Measurements from ENCODE around the gene DUS2. TPM values are rescaled to one million over a fixed set of nuclear protein-coding genes. Genes with fewer than 3 reads are reported as not detected.

The DUS2 gene
- total and polyA plus RNA-seq, 9 of the 15 experiments (the other 6 are each of a cell fraction or from before 2014, with no cell fraction given) = 5.8 to 22.5 (median 20.6) TPM

DNA sequence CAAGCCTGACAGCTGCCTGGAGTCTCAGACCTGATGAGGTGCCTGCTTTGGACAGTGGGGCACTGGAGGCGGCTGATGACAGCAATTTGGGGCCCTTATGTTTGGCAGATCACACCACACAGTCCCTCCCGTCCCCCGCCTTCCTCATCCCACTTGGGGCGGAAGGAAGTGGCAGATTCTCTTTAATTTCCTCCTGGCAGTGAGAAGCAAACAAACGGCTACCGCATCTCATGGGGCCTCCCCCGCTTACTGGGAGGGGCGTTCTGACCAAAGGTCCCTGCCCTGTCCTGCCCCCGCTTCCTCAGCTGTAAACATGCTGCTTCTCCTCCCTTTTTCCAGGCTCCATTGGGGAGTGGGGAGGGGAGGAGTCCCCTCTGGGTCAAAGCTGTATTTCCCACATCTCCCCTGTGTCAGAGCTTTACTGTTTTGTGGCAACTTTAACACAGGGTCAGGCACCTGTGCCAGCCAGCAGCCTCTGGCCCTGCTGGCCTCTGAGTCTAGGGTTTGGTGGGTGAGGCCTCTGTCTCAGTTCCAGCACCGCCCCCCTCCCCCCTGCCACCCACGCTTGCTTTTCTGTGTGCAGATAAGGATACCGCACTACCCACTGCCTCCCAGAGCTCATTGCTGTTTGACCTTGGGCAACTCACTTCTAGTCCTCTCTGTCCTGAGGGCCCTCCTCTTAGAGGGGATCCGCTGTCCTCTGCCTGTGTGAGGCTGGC lies 56.7 kb downstream of the DUS2 start (continued):
- TF ChIP-seq, protein P1, sequence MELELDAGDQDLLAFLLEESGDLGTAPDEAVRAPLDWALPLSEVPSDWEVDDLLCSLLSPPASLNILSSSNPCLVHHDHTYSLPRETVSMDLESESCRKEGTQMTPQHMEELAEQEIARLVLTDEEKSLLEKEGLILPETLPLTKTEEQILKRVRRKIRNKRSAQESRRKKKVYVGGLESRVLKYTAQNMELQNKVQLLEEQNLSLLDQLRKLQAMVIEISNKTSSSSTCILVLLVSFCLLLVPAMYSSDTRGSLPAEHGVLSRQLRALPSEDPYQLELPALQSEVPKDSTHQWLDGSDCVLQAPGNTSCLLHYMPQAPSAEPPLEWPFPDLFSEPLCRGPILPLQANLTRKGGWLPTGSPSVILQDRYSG (tag; conservative IDR thresholded peaks at IDR 0.05; ENCODE audit: low read depth) = peak; percentile 65
- TF ChIP-seq SIN3B (IDR thresholded peaks at IDR 0.05; ENCODE audit: low read depth) = no peak
- no peak for TF ChIP-seq SETDB1 (IDR thresholded peaks at IDR 0.05; ENCODE audit: low read length)
- no peak for TF ChIP-seq RFX1 (IDR thresholded peaks at IDR 0.05)
- TF ChIP-seq, protein P2, sequence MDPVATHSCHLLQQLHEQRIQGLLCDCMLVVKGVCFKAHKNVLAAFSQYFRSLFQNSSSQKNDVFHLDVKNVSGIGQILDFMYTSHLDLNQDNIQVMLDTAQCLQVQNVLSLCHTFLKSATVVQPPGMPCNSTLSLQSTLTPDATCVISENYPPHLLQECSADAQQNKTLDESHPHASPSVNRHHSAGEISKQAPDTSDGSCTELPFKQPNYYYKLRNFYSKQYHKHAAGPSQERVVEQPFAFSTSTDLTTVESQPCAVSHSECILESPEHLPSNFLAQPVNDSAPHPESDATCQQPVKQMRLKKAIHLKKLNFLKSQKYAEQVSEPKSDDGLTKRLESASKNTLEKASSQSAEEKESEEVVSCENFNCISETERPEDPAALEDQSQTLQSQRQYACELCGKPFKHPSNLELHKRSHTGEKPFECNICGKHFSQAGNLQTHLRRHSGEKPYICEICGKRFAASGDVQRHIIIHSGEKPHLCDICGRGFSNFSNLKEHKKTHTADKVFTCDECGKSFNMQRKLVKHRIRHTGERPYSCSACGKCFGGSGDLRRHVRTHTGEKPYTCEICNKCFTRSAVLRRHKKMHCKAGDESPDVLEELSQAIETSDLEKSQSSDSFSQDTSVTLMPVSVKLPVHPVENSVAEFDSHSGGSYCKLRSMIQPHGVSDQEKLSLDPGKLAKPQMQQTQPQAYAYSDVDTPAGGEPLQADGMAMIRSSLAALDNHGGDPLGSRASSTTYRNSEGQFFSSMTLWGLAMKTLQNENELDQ (CRISPR knock-in tag; IDR thresholded peaks at IDR 0.05; ENCODE audit: borderline replicate concordance) = no peak
- no peak for TF ChIP-seq ZNF253 (CRISPR knock-in tag; conservative IDR thresholded peaks at IDR 0.05)
- peak; percentile 57 for TF ChIP-seq KLF13 (tag; IDR thresholded peaks at IDR 0.05; ENCODE audit: borderline replicate concordance, low read depth)
- peak; percentile 86 for TF ChIP-seq SPI1 (IDR thresholded peaks at IDR 0.05; ENCODE audit: borderline replicate concordance, low read depth, low read length)
- TF ChIP-seq ZBED1 (IDR thresholded peaks at IDR 0.05) = peak; percentile 75; the same call in 1 of the 2 replicates
- TF ChIP-seq DIDO1 (tag; IDR thresholded peaks at IDR 0.05; ENCODE audit: low read depth) = no peak
- TF ChIP-seq NFE2 (IDR thresholded peaks at IDR 0.05; ENCODE audit: low read depth) = no peak; the same call in 1 of the 2 replicates
- TF ChIP-seq, protein P3, sequence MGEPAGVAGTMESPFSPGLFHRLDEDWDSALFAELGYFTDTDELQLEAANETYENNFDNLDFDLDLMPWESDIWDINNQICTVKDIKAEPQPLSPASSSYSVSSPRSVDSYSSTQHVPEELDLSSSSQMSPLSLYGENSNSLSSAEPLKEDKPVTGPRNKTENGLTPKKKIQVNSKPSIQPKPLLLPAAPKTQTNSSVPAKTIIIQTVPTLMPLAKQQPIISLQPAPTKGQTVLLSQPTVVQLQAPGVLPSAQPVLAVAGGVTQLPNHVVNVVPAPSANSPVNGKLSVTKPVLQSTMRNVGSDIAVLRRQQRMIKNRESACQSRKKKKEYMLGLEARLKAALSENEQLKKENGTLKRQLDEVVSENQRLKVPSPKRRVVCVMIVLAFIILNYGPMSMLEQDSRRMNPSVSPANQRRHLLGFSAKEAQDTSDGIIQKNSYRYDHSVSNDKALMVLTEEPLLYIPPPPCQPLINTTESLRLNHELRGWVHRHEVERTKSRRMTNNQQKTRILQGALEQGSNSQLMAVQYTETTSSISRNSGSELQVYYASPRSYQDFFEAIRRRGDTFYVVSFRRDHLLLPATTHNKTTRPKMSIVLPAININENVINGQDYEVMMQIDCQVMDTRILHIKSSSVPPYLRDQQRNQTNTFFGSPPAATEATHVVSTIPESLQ (CRISPR knock-in tag; IDR thresholded peaks at IDR 0.05) = 0 out of 2 replicates have a peak, but pooled peaks have one; percentile 48
- TF ChIP-seq RHOXF2B (CRISPR knock-in tag; conservative IDR thresholded peaks at IDR 0.05) = no peak
- TF ChIP-seq, protein P4, sequence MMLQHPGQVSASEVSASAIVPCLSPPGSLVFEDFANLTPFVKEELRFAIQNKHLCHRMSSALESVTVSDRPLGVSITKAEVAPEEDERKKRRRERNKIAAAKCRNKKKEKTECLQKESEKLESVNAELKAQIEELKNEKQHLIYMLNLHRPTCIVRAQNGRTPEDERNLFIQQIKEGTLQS (IDR thresholded peaks at IDR 0.05) = 0 out of 2 replicates have a peak, but pooled peaks have one; percentile 23
- TF ChIP-seq, protein P4 (CRISPR knock-in tag; conservative IDR thresholded peaks at IDR 0.05) = no peak
- TF ChIP-seq NCOA6 (IDR thresholded peaks at IDR 0.05) = peak; percentile 42; the same call in 1 of the 2 replicates
- TF ChIP-seq, protein P5, sequence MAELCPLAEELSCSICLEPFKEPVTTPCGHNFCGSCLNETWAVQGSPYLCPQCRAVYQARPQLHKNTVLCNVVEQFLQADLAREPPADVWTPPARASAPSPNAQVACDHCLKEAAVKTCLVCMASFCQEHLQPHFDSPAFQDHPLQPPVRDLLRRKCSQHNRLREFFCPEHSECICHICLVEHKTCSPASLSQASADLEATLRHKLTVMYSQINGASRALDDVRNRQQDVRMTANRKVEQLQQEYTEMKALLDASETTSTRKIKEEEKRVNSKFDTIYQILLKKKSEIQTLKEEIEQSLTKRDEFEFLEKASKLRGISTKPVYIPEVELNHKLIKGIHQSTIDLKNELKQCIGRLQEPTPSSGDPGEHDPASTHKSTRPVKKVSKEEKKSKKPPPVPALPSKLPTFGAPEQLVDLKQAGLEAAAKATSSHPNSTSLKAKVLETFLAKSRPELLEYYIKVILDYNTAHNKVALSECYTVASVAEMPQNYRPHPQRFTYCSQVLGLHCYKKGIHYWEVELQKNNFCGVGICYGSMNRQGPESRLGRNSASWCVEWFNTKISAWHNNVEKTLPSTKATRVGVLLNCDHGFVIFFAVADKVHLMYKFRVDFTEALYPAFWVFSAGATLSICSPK (IDR thresholded peaks at IDR 0.05; ENCODE audit: borderline replicate concordance) = no peak
- TF ChIP-seq JUN (IDR thresholded peaks at IDR 0.05; ENCODE audit: borderline replicate concordance, low read depth, low read length) = no peak
- TF ChIP-seq JUN (CRISPR knock-in tag; IDR thresholded peaks at IDR 0.05; ENCODE audit: borderline replicate concordance) = no peak
- peak in 1 of 2 experiments; percentile 72; a peak in 1 of 4 replicates for TF ChIP-seq HDAC1 (IDR thresholded peaks at IDR 0.05)
- no peak for TF ChIP-seq RBM25 (IDR thresholded peaks at IDR 0.05; ENCODE audit: low read depth, low read length, severe bottlenecking)
